Bronchial epithelial cell (primary cell): ENCODE data around the gene GRID2IP. TPM values are rescaled to one million over a fixed set of nuclear protein-coding genes. Genes with fewer than 3 reads are reported as not detected.

Experiments
- DNase-seq: peaks from one replicate; pipeline ENCODE4 v3.0.0-alpha.2; 2010; ENCODE audit warnings: low read depth
- FAIRE-seq: peaks from 2 replicates; lab custom pipeline; 2011; peaks lifted over from hg19 to GRCh38; lab: Jason Lieb, UNC
- H3K27me3 ChIP-seq: 2 replicates; pipeline ENCODE4 v1.5.1; 2011; ENCODE audit warnings: low read length; ENCODE audit not compliant: control insufficient read depth, insufficient read depth
- H3K36me3 ChIP-seq: 2 replicates; pipeline ENCODE4 v1.5.1; 2011; ENCODE audit warnings: low read length; ENCODE audit not compliant: control insufficient read depth, insufficient read depth
- H3K4me3 ChIP-seq: 2 replicates; pipeline ENCODE4 v1.5.1; 2011; ENCODE audit warnings: mild to moderate bottlenecking, low read depth, low read length, control low read depth
- total RNA-seq: library from RNA; depleted of rRNA; stranded (reverse); fragments of >200 nt; gene quantifications from 2 replicates; pipeline ENCODE4 v1.2.1, GENCODE V29; 2014
- TF ChIP-seq, protein P1 (sequence below): IDR thresholded peaks from 2 replicates; pipeline ENCODE4 v1.5.1; 2011; ENCODE audit warnings: mild to moderate bottlenecking, moderate library complexity, low read length, control low read depth, inconsistent platforms; ENCODE audit not compliant: insufficient read depth, severe bottlenecking

Gene GRID2IP
- total RNA-seq, 1 donor from 2014 or later = 0.26 TPM

DNA sequence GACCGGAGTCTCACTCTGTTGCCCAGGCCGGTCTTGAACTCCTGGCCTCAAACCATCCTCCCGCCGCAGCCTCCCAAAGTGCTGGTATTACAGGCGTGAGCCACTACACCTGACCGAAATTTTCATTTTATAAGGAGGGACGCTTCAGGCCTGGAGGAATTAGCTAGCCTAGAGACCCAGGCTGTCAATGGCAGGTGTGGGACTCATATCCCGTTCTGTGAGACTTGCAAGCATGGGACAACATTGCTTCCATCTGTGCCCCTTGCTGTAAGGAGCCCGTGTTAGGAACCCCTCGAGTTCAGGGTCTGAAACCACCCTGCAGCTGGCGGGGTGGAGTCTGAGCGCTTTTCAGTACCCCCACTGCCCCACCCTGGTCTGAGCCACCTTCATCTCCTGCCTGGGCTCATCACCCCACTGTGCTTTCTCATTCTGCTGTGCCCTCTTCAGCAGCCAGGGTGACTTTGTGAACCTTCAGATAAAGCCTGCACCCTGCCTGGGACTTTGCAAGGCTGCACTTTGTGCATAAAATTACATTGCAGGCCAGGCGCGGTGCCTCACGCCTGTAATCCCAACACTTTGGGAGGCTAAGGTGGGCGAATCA, 102.2 kb downstream of the GRID2IP start:
- TF ChIP-seq, protein P1, sequence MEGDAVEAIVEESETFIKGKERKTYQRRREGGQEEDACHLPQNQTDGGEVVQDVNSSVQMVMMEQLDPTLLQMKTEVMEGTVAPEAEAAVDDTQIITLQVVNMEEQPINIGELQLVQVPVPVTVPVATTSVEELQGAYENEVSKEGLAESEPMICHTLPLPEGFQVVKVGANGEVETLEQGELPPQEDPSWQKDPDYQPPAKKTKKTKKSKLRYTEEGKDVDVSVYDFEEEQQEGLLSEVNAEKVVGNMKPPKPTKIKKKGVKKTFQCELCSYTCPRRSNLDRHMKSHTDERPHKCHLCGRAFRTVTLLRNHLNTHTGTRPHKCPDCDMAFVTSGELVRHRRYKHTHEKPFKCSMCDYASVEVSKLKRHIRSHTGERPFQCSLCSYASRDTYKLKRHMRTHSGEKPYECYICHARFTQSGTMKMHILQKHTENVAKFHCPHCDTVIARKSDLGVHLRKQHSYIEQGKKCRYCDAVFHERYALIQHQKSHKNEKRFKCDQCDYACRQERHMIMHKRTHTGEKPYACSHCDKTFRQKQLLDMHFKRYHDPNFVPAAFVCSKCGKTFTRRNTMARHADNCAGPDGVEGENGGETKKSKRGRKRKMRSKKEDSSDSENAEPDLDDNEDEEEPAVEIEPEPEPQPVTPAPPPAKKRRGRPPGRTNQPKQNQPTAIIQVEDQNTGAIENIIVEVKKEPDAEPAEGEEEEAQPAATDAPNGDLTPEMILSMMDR = no peak
- Histone ChIP-seq H3K36me3 (peaks cover 10% of the 10 kb centered on the region), H3K27me3 (no peaks in the 10 kb centered on the region), H3K4me3 (no peak overlapping the region)
- FAIRE-seq = no peak
- no peak for DNase-seq

DNA sequence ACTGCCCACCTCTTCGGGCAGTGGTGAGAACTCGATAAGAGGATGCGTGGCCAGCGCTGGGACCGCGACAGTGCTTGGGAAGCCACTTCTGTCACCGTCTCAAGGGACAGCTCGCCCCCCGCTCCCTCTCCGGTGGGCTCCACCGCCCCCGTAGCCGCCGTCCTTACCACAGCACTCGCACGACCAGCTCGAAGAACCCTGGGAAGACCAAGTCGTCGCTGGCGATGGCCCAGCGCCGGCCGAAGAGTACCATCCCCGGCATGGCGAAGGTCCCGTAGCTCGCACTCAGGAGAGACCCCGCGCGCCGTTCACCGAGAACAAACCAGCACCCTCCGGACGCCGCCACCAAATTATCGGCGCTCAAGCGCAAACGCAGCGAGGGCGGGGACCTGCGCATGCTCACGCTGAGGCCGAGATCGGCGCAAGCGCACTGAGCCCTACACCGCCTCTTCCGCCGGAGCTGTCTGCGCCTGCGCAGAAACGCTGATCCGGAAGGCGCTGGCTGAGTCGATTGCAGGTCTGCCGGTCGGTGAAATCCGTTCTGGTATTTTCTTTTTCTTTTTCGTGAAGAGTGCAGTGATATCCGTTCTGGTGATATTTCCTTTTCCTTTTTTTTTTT, 103.6 kb downstream of the GRID2IP start, which contains the start of gene DAGLB:
DAGLB (minus strand) TSS at position 374 of the 619 bp plus-strand sequence; CDS start at position 262, 112 bp downstream.
- FAIRE-seq (no peak), DNase-seq (peak; percentile 87)
- Histone ChIP-seq H3K36me3 (peaks cover 12% of the 10 kb centered on the region), H3K4me3 (peak within 1 kb of the TSS; percentile 88), H3K27me3 (no peaks in the 10 kb centered on the region)
- TF ChIP-seq, protein P1 = no peak

Other genes with a start within 250 kb of the GRID2IP start
- gene FAM220A, start 202.5 kb downstream of the GRID2IP start, total RNA-seq = 31.6 and 42.5 TPM in 2 replicates
- gene RAC1, start 176.9 kb downstream of the GRID2IP start, total RNA-seq = 81.5 and 108 TPM in 2 replicates
- gene DAGLB, start 103.5 kb downstream of the GRID2IP start, total RNA-seq = 22.5 and 27.1 TPM in 2 replicates
- 72.1 and 90.6 TPM in 2 replicates for gene KDELR2, start 67.3 kb downstream of the GRID2IP start, total RNA-seq
- gene ZDHHC4, start 26.0 kb upstream of the GRID2IP start, total RNA-seq = 92.1 and 94.6 TPM in 2 replicates
- 7.0 and 7.4 TPM in 2 replicates for gene INTS15, start 38.6 kb upstream of the GRID2IP start, total RNA-seq
- 0.26 and 0.53 TPM in 2 replicates for gene ZNF853, start 64.1 kb upstream of the GRID2IP start, total RNA-seq
- 12.4 and 16.3 TPM in 2 replicates for gene ZNF316, start 85.9 kb upstream of the GRID2IP start, total RNA-seq
- 12.6 and 16.4 TPM in 2 replicates for gene ZNF12, start 155.5 kb upstream of the GRID2IP start, total RNA-seq
- gene RSPH10B2, start 202.6 kb upstream of the GRID2IP start, total RNA-seq = 0.51 TPM in 1 of 2 replicates, not detected in the other